Measurements from ENCODE around the gene UBN1. TPM values are rescaled to one million over a fixed set of nuclear protein-coding genes. Genes with fewer than 3 reads are reported as not detected.

Gene UBN1
- total RNA-seq, 1 experiment from 2014 or later, result 51.0 TPM

DNA sequence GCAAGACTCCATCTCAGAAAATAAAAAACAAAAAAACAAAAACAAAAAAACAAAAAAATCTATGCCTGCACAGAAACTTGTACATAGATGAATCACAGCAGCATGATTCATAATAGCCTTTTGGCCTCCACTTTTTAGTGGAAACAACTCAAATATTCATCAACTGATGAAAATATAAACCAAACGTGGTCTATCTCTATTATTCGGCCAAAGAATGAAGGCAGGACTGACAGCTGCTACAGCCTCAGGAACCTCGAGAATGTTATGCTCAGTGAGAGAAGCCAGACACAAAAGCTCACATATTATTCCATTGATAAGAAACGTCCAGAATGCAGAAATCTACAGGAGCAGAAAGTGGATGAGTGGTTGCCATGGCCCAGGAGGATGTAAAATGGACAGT, 69.8 kb downstream of the UBN1 start:
- no peak for TF ChIP-seq EZH2 (IDR thresholded peaks at IDR 0.05; ENCODE audit: borderline replicate concordance, low read depth, low read length, poor library complexity, severe bottlenecking)
- TF ChIP-seq, protein P1, sequence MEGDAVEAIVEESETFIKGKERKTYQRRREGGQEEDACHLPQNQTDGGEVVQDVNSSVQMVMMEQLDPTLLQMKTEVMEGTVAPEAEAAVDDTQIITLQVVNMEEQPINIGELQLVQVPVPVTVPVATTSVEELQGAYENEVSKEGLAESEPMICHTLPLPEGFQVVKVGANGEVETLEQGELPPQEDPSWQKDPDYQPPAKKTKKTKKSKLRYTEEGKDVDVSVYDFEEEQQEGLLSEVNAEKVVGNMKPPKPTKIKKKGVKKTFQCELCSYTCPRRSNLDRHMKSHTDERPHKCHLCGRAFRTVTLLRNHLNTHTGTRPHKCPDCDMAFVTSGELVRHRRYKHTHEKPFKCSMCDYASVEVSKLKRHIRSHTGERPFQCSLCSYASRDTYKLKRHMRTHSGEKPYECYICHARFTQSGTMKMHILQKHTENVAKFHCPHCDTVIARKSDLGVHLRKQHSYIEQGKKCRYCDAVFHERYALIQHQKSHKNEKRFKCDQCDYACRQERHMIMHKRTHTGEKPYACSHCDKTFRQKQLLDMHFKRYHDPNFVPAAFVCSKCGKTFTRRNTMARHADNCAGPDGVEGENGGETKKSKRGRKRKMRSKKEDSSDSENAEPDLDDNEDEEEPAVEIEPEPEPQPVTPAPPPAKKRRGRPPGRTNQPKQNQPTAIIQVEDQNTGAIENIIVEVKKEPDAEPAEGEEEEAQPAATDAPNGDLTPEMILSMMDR (conservative IDR thresholded peaks at IDR 0.05; ENCODE audit: low read depth, low read length), result no peak
- no peaks in the 10 kb centered on the region for H3K4me1 ChIP-seq (ENCODE audit: insufficient read depth, low read length, poor library complexity, severe bottlenecking)
- no peak overlapping the region for H3K4me3 ChIP-seq (ENCODE audit: low read depth, low read length, poor library complexity, severe bottlenecking)
- H3K27ac ChIP-seq (ENCODE audit: low read depth, low read length, poor library complexity, severe bottlenecking), result no peak overlapping the region
- POLR2A ChIA-PET (ENCODE audit: low non-redundant PET), result no interaction called here
- CTCF ChIA-PET, result no interaction called here
- intact Hi-C loops (cut with micrococcal nuclease; ENCODE audit: unreplicated experiment), result no loop called here
- no peak for DNase-seq (ENCODE audit: low spot score)
- H3K9me3 ChIP-seq (ENCODE audit: low read depth, low read length, poor library complexity, severe bottlenecking), result no peaks in the 10 kb centered on the region
- no TSS peak for BruUV-seq (replicated peaks)
- no peaks in the 10 kb centered on the region for H3K36me3 ChIP-seq (ENCODE audit: insufficient read depth, low read length, poor library complexity, severe bottlenecking)
- no peaks in the 10 kb centered on the region for H3K27me3 ChIP-seq (replicated peaks; ENCODE audit: insufficient read depth, low read depth, low read length, poor library complexity)

DNA sequence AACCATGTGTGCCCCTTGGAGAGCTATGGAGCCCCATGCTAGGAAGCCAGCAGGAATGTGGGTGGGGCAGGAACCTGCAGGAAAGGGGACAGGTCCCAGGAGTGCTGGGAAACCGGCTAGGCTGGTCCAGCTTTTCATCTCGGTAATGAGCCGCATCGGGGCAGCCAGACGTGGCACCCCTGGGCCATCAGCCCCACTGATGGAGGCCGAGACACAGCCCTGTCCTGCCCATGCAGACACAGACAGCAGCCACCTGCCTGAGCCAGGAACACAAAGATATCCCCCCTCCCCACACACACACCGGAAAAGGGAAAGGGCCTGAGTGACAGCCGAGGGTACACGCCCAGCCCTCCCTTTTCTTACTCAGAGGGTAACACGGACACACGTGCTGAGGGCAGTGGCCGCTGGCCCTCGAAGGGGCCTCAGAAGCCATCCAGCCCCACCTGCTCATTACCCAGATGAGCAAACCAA, 71.5 kb downstream of the UBN1 start:
- intact Hi-C loops (cut with micrococcal nuclease; ENCODE audit: unreplicated experiment), result no loop called here
- Histone ChIP-seq H3K27ac (ENCODE audit: low read depth, low read length, poor library complexity, severe bottlenecking) (no peak overlapping the region), H3K9me3 (ENCODE audit: low read depth, low read length, poor library complexity, severe bottlenecking) (no peaks in the 10 kb centered on the region), H3K4me1 (ENCODE audit: insufficient read depth, low read length, poor library complexity, severe bottlenecking) (no peaks in the 10 kb centered on the region), H3K27me3 (replicated peaks; ENCODE audit: insufficient read depth, low read depth, low read length, poor library complexity) (no peaks in the 10 kb centered on the region), H3K36me3 (ENCODE audit: insufficient read depth, low read length, poor library complexity, severe bottlenecking) (no peaks in the 10 kb centered on the region), H3K4me3 (ENCODE audit: low read depth, low read length, poor library complexity, severe bottlenecking) (no peak overlapping the region)
- CTCF ChIA-PET, result interaction anchor here (0.7 kb wide), 1 partner anchor 442 kb away, joined by 6 read pairs; no protein-coding TSS in a partner anchor
- DNase-seq (ENCODE audit: low spot score), result no peak
- POLR2A ChIA-PET (ENCODE audit: low non-redundant PET), result no interaction called here
- BruUV-seq (replicated peaks), result no TSS peak
- TF ChIP-seq, protein P1 (conservative IDR thresholded peaks at IDR 0.05; ENCODE audit: low read depth, low read length), result no peak
- no peak for TF ChIP-seq EZH2 (IDR thresholded peaks at IDR 0.05; ENCODE audit: borderline replicate concordance, low read depth, low read length, poor library complexity, severe bottlenecking)

DNA sequence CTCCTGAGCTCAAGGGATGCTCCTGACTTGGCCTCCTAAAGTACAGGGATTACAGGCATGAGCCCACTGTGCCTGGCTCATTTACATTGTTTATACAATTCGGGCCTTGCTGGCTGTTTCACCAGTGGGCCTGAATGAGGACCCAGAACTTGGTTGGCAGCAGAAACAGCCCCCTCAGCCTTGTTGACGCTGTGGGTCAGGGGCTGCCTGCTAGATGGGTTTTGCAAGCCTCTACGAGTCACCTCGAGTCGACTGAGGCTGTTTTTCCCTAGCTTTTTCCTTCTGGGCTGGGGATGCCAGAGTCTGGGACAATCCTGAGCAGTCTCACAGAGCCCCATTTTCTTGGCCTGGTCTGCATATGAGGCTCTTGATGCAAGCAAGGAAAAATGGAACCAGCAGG, 73.5 kb downstream of the UBN1 start:
- H3K36me3 ChIP-seq (ENCODE audit: insufficient read depth, low read length, poor library complexity, severe bottlenecking), result no peaks in the 10 kb centered on the region
- no peak for DNase-seq (ENCODE audit: low spot score)
- no peak overlapping the region for H3K4me3 ChIP-seq (ENCODE audit: low read depth, low read length, poor library complexity, severe bottlenecking)
- no peak overlapping the region for H3K27ac ChIP-seq (ENCODE audit: low read depth, low read length, poor library complexity, severe bottlenecking)
- TF ChIP-seq, protein P1 (conservative IDR thresholded peaks at IDR 0.05; ENCODE audit: low read depth, low read length), result no peak
- no peak for TF ChIP-seq EZH2 (IDR thresholded peaks at IDR 0.05; ENCODE audit: borderline replicate concordance, low read depth, low read length, poor library complexity, severe bottlenecking)
- no peaks in the 10 kb centered on the region for H3K4me1 ChIP-seq (ENCODE audit: insufficient read depth, low read length, poor library complexity, severe bottlenecking)
- ChIA-PET POLR2A (ENCODE audit: low non-redundant PET) (no interaction called here), CTCF (no interaction called here)
- BruUV-seq (replicated peaks), result no TSS peak
- intact Hi-C loops (cut with micrococcal nuclease; ENCODE audit: unreplicated experiment), result no loop called here
- H3K27me3 ChIP-seq (replicated peaks; ENCODE audit: insufficient read depth, low read depth, low read length, poor library complexity), result no peaks in the 10 kb centered on the region
- no peaks in the 10 kb centered on the region for H3K9me3 ChIP-seq (ENCODE audit: low read depth, low read length, poor library complexity, severe bottlenecking)

Data from A673 (cell line).